Heart left ventricle (tissue), 16 donors: ENCODE results near the gene ZNF605. TPM values are rescaled to one million over a fixed set of nuclear protein-coding genes. Genes with fewer than 3 reads are reported as not detected.
"Not testable (repeated sequence)": the region's sequence is repeated elsewhere in the genome, so short reads cannot be mapped to it uniquely, and the experiment has no call there.

Experiments used
- ATAC-seq, 4 donors: fragments of 200-7000 bp; cut with Tn5 transposase; one replicate each; pipeline ENCODE4 v1.9.1; 2020 to 2022; ENCODE audit warnings: moderate library complexity in 4 of 4, mild to moderate bottlenecking in 3 of 4, moderate number of reproducible peaks in 1 of 4
- DNase-seq, 5 donors: peaks; one replicate each; pipeline ENCODE4 v3.0.0-alpha.2; 2020
- H3K27ac ChIP-seq, 12 donors: fragments of 200-600 bp; sonication (generic) in 4 of 12; one replicate each; pipeline versions ENCODE4 v1.5.0 to v1.8.0; 2016 to 2022; ENCODE audit warnings: mild to moderate bottlenecking in 2 of 12
- H3K27me3 ChIP-seq, 9 donors: fragments of 200-600 bp; sonication (generic) in 2 of 9; one replicate each; pipeline versions ENCODE4 v1.5.1 to v1.8.0; 2016 to 2022; ENCODE audit warnings: mild to moderate bottlenecking in 3 of 9
- H3K36me3 ChIP-seq, 9 donors: fragments of 200-600 bp; sonication (generic) in 2 of 9; one replicate each; pipeline versions ENCODE4 v1.5.0 to v1.8.0; 2018 to 2022; ENCODE audit warnings: mild to moderate bottlenecking in 2 of 9
- H3K4me1 ChIP-seq, 12 donors: fragments of 200-600 bp; sonication (generic) in 4 of 12; one replicate each; pipeline versions ENCODE4 v1.5.0 to v1.8.0; 2016 to 2022; ENCODE audit warnings: mild to moderate bottlenecking in 3 of 12
- H3K4me3 ChIP-seq, 12 donors: fragments of 200-600 bp; sonication (generic) in 4 of 12; one replicate each; pipeline versions ENCODE4 v1.5.0 to v1.8.0; 2017 to 2022; ENCODE audit warnings: mild to moderate bottlenecking in 9 of 12, moderate library complexity in 4 of 12
- H3K9me3 ChIP-seq, 12 donors: fragments of 200-600 bp; sonication (generic) in 4 of 12; one replicate each; pipeline versions ENCODE4 v1.5.0 to v1.8.0; 2016 to 2022; ENCODE audit warnings: mild to moderate bottlenecking in 1 of 12
- POLR2A ChIP-seq, 2 donors: fragments of 450-650 bp; IDR thresholded peaks; one replicate each; pipeline ENCODE4 v1.6.1; 2017; ENCODE audit warnings: antibody characterized with exemption in 2 of 2, mild to moderate bottlenecking in 2 of 2, moderate library complexity in 2 of 2
- WGBS, 4 donors: extraction: QIAGEN DNeasy Blood & Tissue Kit in 2 of 4; methylation state at CpG; one replicate each; pipeline versions ENCODE4 v1.1.5 to v1.1.7; 2013 to 2018; 5-methylcytosine and 5-hydroxymethylcytosine counted together
- intact Hi-C, 10 donors: fragments of 100-400 bp; cut with DNase I; formaldehyde crosslinking; loops; one replicate each; pipeline versions ENCODE4 v1.11.1 to v1.14.2; 2022
- polyA plus RNA-seq, 2 donors: library from polyadenylated mRNA; stranded (reverse); fragments of 200-250 nt; gene quantifications; one replicate each; pipeline ENCODE4 v1.2.3, GENCODE V29; 2013
- total RNA-seq, 9 donors: library from RNA; depleted of rRNA in 2 of 9; stranded (reverse); fragments of >200 nt in 2 of 9; fragmentation: NEBNext Ultra II Directional in 3 of 9; extraction: Animal tissue kit (Norgen Biotek cat#: 25700) in 3 of 9; gene quantifications; one replicate each; pipeline versions ENCODE4 v1.1.0 to v1.2.4, GENCODE V29; 2016 to 2023
- TF ChIP-seq, protein P1 (sequence below), 12 donors: fragments of 200-600 bp; sonication (generic) in 4 of 12; IDR thresholded peaks; one replicate each; pipeline versions ENCODE4 v1.5.0 to v1.8.0; 2018 to 2022; ENCODE audit warnings: antibody characterized with exemption in 12 of 12, mild to moderate bottlenecking in 5 of 12
- donor health status: ischemic (EF 13 %, LVEDD 7.1; RV severe dilation, severe dysfunction).
- donor health status: healthy with polysubstance abuse.
- donor health status: DM: no; HTN: yes; CAD: no.
- donor health status: DM: no; HTN: no; CAD: no.
- donor health status: ischemic (EF 25% LVEDD 6.9; RV normal size, moderate dysfunction).
- donor health status: ischemic (EF 25% LVEDD 5.7; RV mildly dilated, moderate dysfunction).
- donor health status: healthy.
- donor health status: DM: yes; HTN: yes; CAD: no.
- donor health status: ischemic (EF 35%, LVEDD 5.7; RV mildly dilated, moderate dysfunction).
- donor health status: nonischemic (EF 11% LVEDD 7.7; RV severe dilation, severe dysfunction).
- donor health status: DM: yes; HTN: yes; CAD: no.
- donor health status: PGD.
- donor health status: ischemic (EF 29% LVEDD 5.4; RV normal size, mild dysfunction).
- donor health status: nonischemic (EF 23%, LVEDD 6.1; RV moderate dilation, normal function).

The ZNF605 gene
- total and polyA plus RNA-seq, 11 donors: 3.4 to 14.2 (median 10.2) TPM

- TF ChIP-seq, protein P1, sequence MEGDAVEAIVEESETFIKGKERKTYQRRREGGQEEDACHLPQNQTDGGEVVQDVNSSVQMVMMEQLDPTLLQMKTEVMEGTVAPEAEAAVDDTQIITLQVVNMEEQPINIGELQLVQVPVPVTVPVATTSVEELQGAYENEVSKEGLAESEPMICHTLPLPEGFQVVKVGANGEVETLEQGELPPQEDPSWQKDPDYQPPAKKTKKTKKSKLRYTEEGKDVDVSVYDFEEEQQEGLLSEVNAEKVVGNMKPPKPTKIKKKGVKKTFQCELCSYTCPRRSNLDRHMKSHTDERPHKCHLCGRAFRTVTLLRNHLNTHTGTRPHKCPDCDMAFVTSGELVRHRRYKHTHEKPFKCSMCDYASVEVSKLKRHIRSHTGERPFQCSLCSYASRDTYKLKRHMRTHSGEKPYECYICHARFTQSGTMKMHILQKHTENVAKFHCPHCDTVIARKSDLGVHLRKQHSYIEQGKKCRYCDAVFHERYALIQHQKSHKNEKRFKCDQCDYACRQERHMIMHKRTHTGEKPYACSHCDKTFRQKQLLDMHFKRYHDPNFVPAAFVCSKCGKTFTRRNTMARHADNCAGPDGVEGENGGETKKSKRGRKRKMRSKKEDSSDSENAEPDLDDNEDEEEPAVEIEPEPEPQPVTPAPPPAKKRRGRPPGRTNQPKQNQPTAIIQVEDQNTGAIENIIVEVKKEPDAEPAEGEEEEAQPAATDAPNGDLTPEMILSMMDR (IDR thresholded peaks at IDR 0.05): no peak
- peak in 1 of 2 donors; percentile 71 for TF ChIP-seq POLR2A (IDR thresholded peaks at IDR 0.05)
- Histone ChIP-seq H3K4me3 (peak within 1 kb of the TSS; percentile 62 to 97 (median 82)), H3K4me1 (peaks cover 6 to 18% (median 12%) of the 10 kb centered on the region in 12 donors), H3K9me3 (peaks cover 0 to 35% (median 17%) of the 10 kb centered on the region in 12 donors), H3K36me3 (peaks cover 0 to 26% (median 5%) of the 10 kb centered on the region in 9 donors), H3K27me3 (no peaks in the 10 kb centered on the region), H3K27ac (peak within 1 kb of the TSS; percentile 53 to 91 (median 84))
- ATAC-seq (peak; percentile 99 to 100 (median 100)), DNase-seq (peak; percentile 92 to 95 (median 93))
- intact Hi-C loops: loop anchor here in 9 of 10 donors (1.0 to 10.0 kb wide), 9 partner anchors 46 to 195 kb away; partner anchors contain the start of genes ZNF84 (in 6 of the 9), ZNF140 (in 5 of the 9), ZNF268 (in 4 of the 9) and ZNF10 (in 1 of the 9)
- 0 to 1% (median 1%) methylated on average over 17 to 76 of the region's 76 CpGs for WGBS, 4 donors
Measured at GRCh38 chr12:132986001-132986884, 30.1 kb upstream of the ZNF605 start, which contains the start of gene ZNF26. Gene ZNF26, plus strand, starts transcription at chr12:132986367. Its CDS starts 474 bp downstream, at chr12:132986841.

GRCh38 chr12:132976870-132977269, 20.8 kb upstream of the ZNF605 start:
- H3K4me1 ChIP-seq, H3K36me3 ChIP-seq, H3K27me3 ChIP-seq, intact Hi-C loops, H3K4me3 ChIP-seq, H3K27ac ChIP-seq, ATAC-seq: not testable (repeated sequence)
- DNase-seq: peak in 3 of 5 donors; percentile 47 to 69 (median 65)
- peaks cover 0 to 22% (median 2%) of the 10 kb centered on the region in 12 donors for H3K9me3 ChIP-seq
- TF ChIP-seq, protein P1 (IDR thresholded peaks at IDR 0.05): peak in 11 of 12 donors; percentile 15 to 55 (median 45)
- WGBS, 4 donors: 14 to 30% (median 28%) methylated on average over 13 of the region's 13 CpGs

- peaks cover 0 to 32% (median 0%) of the 10 kb centered on the region in 12 donors for H3K9me3 ChIP-seq
- no peaks in the 10 kb centered on the region for H3K27me3 ChIP-seq
- intact Hi-C loops: no loop called here
- no peak for TF ChIP-seq POLR2A (IDR thresholded peaks at IDR 0.05)
- TF ChIP-seq, protein P1 (IDR thresholded peaks at IDR 0.05): no peak
- H3K27ac ChIP-seq: no peak overlapping the region
- H3K4me1 ChIP-seq: no peaks in the 10 kb centered on the region
- DNase-seq (no peak), ATAC-seq (no peak)
- peaks cover 0 to 3% (median 0%) of the 10 kb centered on the region in 9 donors for H3K36me3 ChIP-seq
- 67 to 88% (median 80%) methylated on average over 1 of the region's 1 CpG for WGBS, 4 donors
- no peak overlapping the region for H3K4me3 ChIP-seq
Measured at GRCh38 chr12:132972374-132972773, 16.3 kb upstream of the ZNF605 start.

DNA sequence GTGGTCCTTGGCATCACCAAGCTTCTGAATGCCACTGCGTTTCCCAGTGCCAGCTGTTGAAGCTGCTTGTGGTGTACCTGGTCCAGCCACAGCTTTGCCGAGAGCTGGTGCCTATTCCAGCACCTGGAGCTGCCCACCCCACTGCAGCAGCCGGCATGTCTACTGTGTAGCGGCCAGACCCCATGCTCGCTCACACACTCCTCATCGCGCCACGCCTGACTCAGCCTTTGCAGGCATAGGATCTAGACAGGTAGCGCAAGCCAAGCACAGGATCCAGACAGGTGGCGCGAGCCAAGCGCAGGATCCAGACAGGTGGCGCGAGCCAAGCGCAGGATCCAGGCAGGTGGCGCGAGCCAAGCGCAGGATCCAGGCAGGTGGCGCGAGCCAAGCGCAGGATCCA, 11.6 kb upstream of the ZNF605 start:
- Histone ChIP-seq H3K4me1 (no peaks in the 10 kb centered on the region), H3K36me3 (peaks cover 0 to 6% (median 0%) of the 10 kb centered on the region in 9 donors), H3K4me3 (no peak overlapping the region), H3K9me3 (peaks cover 0 to 32% (median 0%) of the 10 kb centered on the region in 12 donors), H3K27me3 (no peaks in the 10 kb centered on the region), H3K27ac (no peak overlapping the region)
- TF ChIP-seq, protein P1 (IDR thresholded peaks at IDR 0.05): no peak
- TF ChIP-seq POLR2A (IDR thresholded peaks at IDR 0.05): no peak
- no peak for ATAC-seq
- intact Hi-C loops: no loop called here
- WGBS, 4 donors: 88 to 95% (median 92%) methylated on average over 21 of the region's 21 CpGs
- no peak for DNase-seq
